ENCODE measurements around the gene TLK2.

Gene TLK2

GRCh38 chr17:62630365-62631085, 151.9 kb downstream of the TLK2 start:
- no peak for DNase-seq

GRCh38 chr17:62631086-62631935, 152.7 kb downstream of the TLK2 start:
- no peak for DNase-seq

- DNase-seq = no peak
These were observed 153.6 kb downstream of the TLK2 start for GRCh38 chr17:62631936-62632924.

- DNase-seq = no peak
These were observed 159.2 kb downstream of the TLK2 start for GRCh38 chr17:62637809-62638208.

- no peak for DNase-seq
These were observed 162.5 kb downstream of the TLK2 start for GRCh38 chr17:62641153-62641552.

GRCh38 chr17:62641951-62642350, 163.3 kb downstream of the TLK2 start:
- no peak for DNase-seq

GRCh38 chr17:62643496-62643895, 164.9 kb downstream of the TLK2 start:
- no peak for DNase-seq

- DNase-seq = no peak
These were observed 166.0 kb downstream of the TLK2 start for GRCh38 chr17:62644487-62645173.

GRCh38 chr17:62648251-62648955, 169.8 kb downstream of the TLK2 start:
- no peak for DNase-seq

- DNase-seq = no peak
These were observed 170.3 kb downstream of the TLK2 start for GRCh38 chr17:62648956-62649294.

- DNase-seq = no peak
These were observed 170.9 kb downstream of the TLK2 start for GRCh38 chr17:62649570-62649969.

GRCh38 chr17:62650587-62650986, 172.0 kb downstream of the TLK2 start:
- DNase-seq = no peak

GRCh38 chr17:62652251-62653001, 173.8 kb downstream of the TLK2 start:
- peak; percentile 29 for DNase-seq

GRCh38 chr17:62653002-62653825, 174.6 kb downstream of the TLK2 start:
- peak; percentile 50 for DNase-seq

GRCh38 chr17:62653826-62654761, 175.5 kb downstream of the TLK2 start:
- DNase-seq = no peak

GRCh38 chr17:62655656-62656055, 177.0 kb downstream of the TLK2 start:
- no peak for DNase-seq

- no peak for DNase-seq
These were observed 177.8 kb downstream of the TLK2 start for GRCh38 chr17:62656446-62656845.

- DNase-seq = no peak
These were observed 178.6 kb downstream of the TLK2 start for GRCh38 chr17:62657145-62657665.

- no peak for DNase-seq
These were observed 179.1 kb downstream of the TLK2 start for GRCh38 chr17:62657690-62658089.

Measured in DMS79 (cell line).